ENCODE results near the gene SMAD2.

SMAD2 gene

GRCh38 chr18:47893939-47894699 lies 36.3 kb downstream of the SMAD2 start:
- DNase-seq, result no peak

GRCh38 chr18:47893047-47893446 lies 37.4 kb downstream of the SMAD2 start:
- DNase-seq, result no peak

GRCh38 chr18:47888156-47888555 lies 42.3 kb downstream of the SMAD2 start:
- no peak for DNase-seq

GRCh38 chr18:47887227-47887626 lies 43.2 kb downstream of the SMAD2 start:
- DNase-seq, result no peak

- peak; percentile 46 for DNase-seq
Measured at GRCh38 chr18:47883771-47884413, 46.6 kb downstream of the SMAD2 start.

GRCh38 chr18:47882641-47883040 lies 47.8 kb downstream of the SMAD2 start:
- no peak for DNase-seq

- no peak for DNase-seq
Measured at GRCh38 chr18:47881752-47882455, 48.6 kb downstream of the SMAD2 start.

- DNase-seq, result no peak
Measured at GRCh38 chr18:47881042-47881441, 49.4 kb downstream of the SMAD2 start.

GRCh38 chr18:47877892-47878291 lies 52.6 kb downstream of the SMAD2 start:
- no peak for DNase-seq

- DNase-seq, result no peak
Measured at GRCh38 chr18:47876813-47877212, 53.6 kb downstream of the SMAD2 start.

GRCh38 chr18:47873625-47874024 lies 56.8 kb downstream of the SMAD2 start:
- DNase-seq, result no peak

GRCh38 chr18:47872426-47872825 lies 58.0 kb downstream of the SMAD2 start:
- no peak for DNase-seq

GRCh38 chr18:47871288-47871687 lies 59.2 kb downstream of the SMAD2 start:
- DNase-seq, result no peak

- DNase-seq, result no peak
Measured at GRCh38 chr18:47870605-47871004, 59.9 kb downstream of the SMAD2 start.

GRCh38 chr18:47868744-47869143 lies 61.7 kb downstream of the SMAD2 start:
- no peak for DNase-seq

- no peak for DNase-seq
Measured at GRCh38 chr18:47865183-47865582, 65.3 kb downstream of the SMAD2 start.

- DNase-seq, result no peak
Measured at GRCh38 chr18:47863041-47863440, 67.4 kb downstream of the SMAD2 start.

GRCh38 chr18:47858607-47859006 lies 71.9 kb downstream of the SMAD2 start:
- DNase-seq, result no peak

GRCh38 chr18:47847635-47848034 lies 82.8 kb downstream of the SMAD2 start:
- no peak for DNase-seq

- DNase-seq, result no peak
Measured at GRCh38 chr18:47846431-47846830, 84.0 kb downstream of the SMAD2 start.

- no peak for DNase-seq
Measured at GRCh38 chr18:47844828-47845498, 85.5 kb downstream of the SMAD2 start.

- DNase-seq, result no peak
Measured at GRCh38 chr18:47842836-47843235, 87.6 kb downstream of the SMAD2 start.

- DNase-seq, result no peak
Measured at GRCh38 chr18:47838396-47838795, 92.1 kb downstream of the SMAD2 start.
